Measurements from ENCODE around the gene BACE2.

BACE2 gene

GRCh38 chr21:41136286-41136685 lies 31.7 kb upstream of the BACE2 start:
- H3K27me3 ChIP-seq (ENCODE audit: control insufficient read depth, insufficient read depth, low read length, poor library complexity, severe bottlenecking) = no peaks in the 10 kb centered on the region
- WGBS, 2 experiments = 90 to 94% methylated on average over 6 of the region's 6 CpGs
- no peaks in the 10 kb centered on the region for H3K9me3 ChIP-seq (ENCODE audit: control insufficient read depth, low read length)
- no peak overlapping the region for H3K27ac ChIP-seq (ENCODE audit: insufficient read depth, low read depth, low read length, poor library complexity, severe bottlenecking)
- peaks cover 3% of the 10 kb centered on the region for H3K4me1 ChIP-seq (ENCODE audit: control insufficient read depth, insufficient read depth, low read length)
- H3K4me3 ChIP-seq (ENCODE audit: insufficient read depth, low read depth, low read length) = no peak overlapping the region
- H3K36me3 ChIP-seq (ENCODE audit: control insufficient read depth, insufficient read depth, low read length) = no peaks in the 10 kb centered on the region

GRCh38 chr21:41137401-41137800 lies 30.6 kb upstream of the BACE2 start:
- Histone ChIP-seq H3K9me3 (ENCODE audit: control insufficient read depth, low read length) (no peaks in the 10 kb centered on the region), H3K36me3 (ENCODE audit: control insufficient read depth, insufficient read depth, low read length) (no peaks in the 10 kb centered on the region), H3K27me3 (ENCODE audit: control insufficient read depth, insufficient read depth, low read length, poor library complexity, severe bottlenecking) (no peaks in the 10 kb centered on the region), H3K27ac (ENCODE audit: insufficient read depth, low read depth, low read length, poor library complexity, severe bottlenecking) (no peak overlapping the region), H3K4me1 (ENCODE audit: control insufficient read depth, insufficient read depth, low read length) (peaks cover 4% of the 10 kb centered on the region), H3K4me3 (ENCODE audit: insufficient read depth, low read depth, low read length) (no peak overlapping the region)
- WGBS, 2 experiments = 88 to 97% methylated on average over 8 of the region's 8 CpGs

GRCh38 chr21:41137889-41138288 lies 30.1 kb upstream of the BACE2 start:
- H3K9me3 ChIP-seq (ENCODE audit: control insufficient read depth, low read length) = no peaks in the 10 kb centered on the region
- H3K4me1 ChIP-seq (ENCODE audit: control insufficient read depth, insufficient read depth, low read length) = peaks cover 4% of the 10 kb centered on the region
- no peaks in the 10 kb centered on the region for H3K36me3 ChIP-seq (ENCODE audit: control insufficient read depth, insufficient read depth, low read length)
- H3K4me3 ChIP-seq (ENCODE audit: insufficient read depth, low read depth, low read length) = no peak overlapping the region
- H3K27me3 ChIP-seq (ENCODE audit: control insufficient read depth, insufficient read depth, low read length, poor library complexity, severe bottlenecking) = no peaks in the 10 kb centered on the region
- 90 to 93% methylated on average over 6 of the region's 6 CpGs for WGBS, 2 experiments
- no peak overlapping the region for H3K27ac ChIP-seq (ENCODE audit: insufficient read depth, low read depth, low read length, poor library complexity, severe bottlenecking)

DNA sequence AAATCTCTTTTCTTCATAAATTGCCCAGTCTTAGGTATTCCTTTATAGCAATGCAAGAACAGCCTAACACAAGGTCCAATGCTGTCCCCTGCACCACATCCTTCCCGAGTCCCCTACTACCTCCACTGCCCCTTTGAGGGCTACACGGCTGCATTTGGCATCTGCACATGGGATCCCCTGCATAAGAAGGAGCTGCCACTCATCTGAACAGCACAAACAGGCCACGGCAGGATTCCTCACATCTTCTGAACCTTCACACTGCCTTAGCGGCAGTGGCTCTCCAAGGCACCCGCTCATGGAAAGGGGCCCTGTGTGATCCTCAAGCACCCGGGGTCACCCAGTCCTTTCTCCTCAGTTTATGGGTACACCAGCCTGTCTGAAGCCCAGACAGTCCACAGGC lies 29.2 kb upstream of the BACE2 start:
- H3K9me3 ChIP-seq (ENCODE audit: control insufficient read depth, low read length) = no peaks in the 10 kb centered on the region
- H3K4me1 ChIP-seq (ENCODE audit: control insufficient read depth, insufficient read depth, low read length) = peaks cover 4% of the 10 kb centered on the region
- no peak overlapping the region for H3K27ac ChIP-seq (ENCODE audit: insufficient read depth, low read depth, low read length, poor library complexity, severe bottlenecking)
- H3K4me3 ChIP-seq (ENCODE audit: insufficient read depth, low read depth, low read length) = no peak overlapping the region
- H3K36me3 ChIP-seq (ENCODE audit: control insufficient read depth, insufficient read depth, low read length) = no peaks in the 10 kb centered on the region
- 92 to 95% methylated on average over 6 of the region's 6 CpGs for WGBS, 2 experiments
- no peaks in the 10 kb centered on the region for H3K27me3 ChIP-seq (ENCODE audit: control insufficient read depth, insufficient read depth, low read length, poor library complexity, severe bottlenecking)

DNA sequence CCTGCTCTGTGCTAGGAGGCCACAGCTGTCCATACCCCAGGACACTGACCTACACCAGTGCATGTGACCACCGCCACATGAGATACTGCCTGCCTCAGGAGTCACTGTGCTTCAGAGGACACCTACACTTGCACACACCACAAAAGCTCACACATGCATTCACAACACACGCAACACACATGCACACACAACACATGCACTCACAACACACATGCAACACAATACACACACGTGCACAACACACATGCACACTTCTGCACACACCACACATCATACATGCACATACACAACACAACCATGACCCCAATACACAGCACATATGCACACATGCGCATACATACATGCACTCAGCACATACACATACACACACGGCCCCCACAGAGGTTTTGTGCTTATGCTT lies 28.7 kb upstream of the BACE2 start:
- peaks cover 4% of the 10 kb centered on the region for H3K4me1 ChIP-seq (ENCODE audit: control insufficient read depth, insufficient read depth, low read length)
- no peaks in the 10 kb centered on the region for H3K27me3 ChIP-seq (ENCODE audit: control insufficient read depth, insufficient read depth, low read length, poor library complexity, severe bottlenecking)
- no peak overlapping the region for H3K4me3 ChIP-seq (ENCODE audit: insufficient read depth, low read depth, low read length)
- no peaks in the 10 kb centered on the region for H3K36me3 ChIP-seq (ENCODE audit: control insufficient read depth, insufficient read depth, low read length)
- 86 to 89% methylated on average over 5 of the region's 5 CpGs for WGBS, 2 experiments
- H3K27ac ChIP-seq (ENCODE audit: insufficient read depth, low read depth, low read length, poor library complexity, severe bottlenecking) = no peak overlapping the region
- no peaks in the 10 kb centered on the region for H3K9me3 ChIP-seq (ENCODE audit: control insufficient read depth, low read length)

DNA sequence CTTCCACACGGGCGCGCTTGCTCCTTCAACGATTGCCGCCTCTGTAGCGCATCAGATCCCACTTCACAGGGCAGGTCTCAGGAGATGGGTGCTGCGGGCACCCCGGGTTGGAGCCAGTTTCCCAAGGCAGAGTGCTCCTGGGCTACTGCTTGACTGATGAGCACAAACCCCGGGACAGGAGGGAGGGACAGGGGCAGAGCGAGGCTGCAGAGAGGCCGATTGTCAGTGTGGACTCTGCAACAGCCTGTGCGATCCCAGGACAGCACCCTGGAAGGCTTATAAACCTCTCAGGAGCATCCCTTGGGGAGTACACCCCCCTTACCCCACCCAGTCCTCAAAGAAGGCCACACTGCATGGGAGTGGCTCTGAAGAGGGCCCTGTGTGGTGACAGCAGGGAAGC lies 28.0 kb upstream of the BACE2 start:
- H3K9me3 ChIP-seq (ENCODE audit: control insufficient read depth, low read length) = no peaks in the 10 kb centered on the region
- peaks cover 4% of the 10 kb centered on the region for H3K4me1 ChIP-seq (ENCODE audit: control insufficient read depth, insufficient read depth, low read length)
- no peak overlapping the region for H3K27ac ChIP-seq (ENCODE audit: insufficient read depth, low read depth, low read length, poor library complexity, severe bottlenecking)
- no peaks in the 10 kb centered on the region for H3K27me3 ChIP-seq (ENCODE audit: control insufficient read depth, insufficient read depth, low read length, poor library complexity, severe bottlenecking)
- no peak overlapping the region for H3K4me3 ChIP-seq (ENCODE audit: insufficient read depth, low read depth, low read length)
- WGBS, 2 experiments = 92 to 94% methylated on average over 12 of the region's 12 CpGs
- no peaks in the 10 kb centered on the region for H3K36me3 ChIP-seq (ENCODE audit: control insufficient read depth, insufficient read depth, low read length)

DNA sequence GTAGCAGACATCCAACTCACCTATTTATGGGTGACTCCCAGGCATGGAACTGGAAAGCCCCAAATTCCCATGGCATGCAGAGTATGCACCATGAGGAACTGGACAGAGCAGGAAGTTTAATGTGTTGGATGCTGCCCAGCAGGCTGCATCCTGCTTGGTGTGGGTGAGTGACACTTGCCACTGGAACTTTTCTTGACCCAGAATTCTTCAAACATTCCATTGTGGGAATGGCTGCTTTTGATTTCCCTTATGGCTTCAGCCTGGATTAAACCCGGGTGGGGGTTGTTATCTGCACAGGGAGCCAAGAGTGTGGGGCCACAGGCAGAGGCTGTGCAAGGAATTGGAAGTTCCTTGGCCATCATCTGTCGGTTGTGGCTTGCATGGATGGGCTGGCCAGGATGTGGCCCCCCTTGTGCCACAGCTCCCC lies 26.9 kb upstream of the BACE2 start:
- no peak overlapping the region for H3K4me3 ChIP-seq (ENCODE audit: insufficient read depth, low read depth, low read length)

DNA sequence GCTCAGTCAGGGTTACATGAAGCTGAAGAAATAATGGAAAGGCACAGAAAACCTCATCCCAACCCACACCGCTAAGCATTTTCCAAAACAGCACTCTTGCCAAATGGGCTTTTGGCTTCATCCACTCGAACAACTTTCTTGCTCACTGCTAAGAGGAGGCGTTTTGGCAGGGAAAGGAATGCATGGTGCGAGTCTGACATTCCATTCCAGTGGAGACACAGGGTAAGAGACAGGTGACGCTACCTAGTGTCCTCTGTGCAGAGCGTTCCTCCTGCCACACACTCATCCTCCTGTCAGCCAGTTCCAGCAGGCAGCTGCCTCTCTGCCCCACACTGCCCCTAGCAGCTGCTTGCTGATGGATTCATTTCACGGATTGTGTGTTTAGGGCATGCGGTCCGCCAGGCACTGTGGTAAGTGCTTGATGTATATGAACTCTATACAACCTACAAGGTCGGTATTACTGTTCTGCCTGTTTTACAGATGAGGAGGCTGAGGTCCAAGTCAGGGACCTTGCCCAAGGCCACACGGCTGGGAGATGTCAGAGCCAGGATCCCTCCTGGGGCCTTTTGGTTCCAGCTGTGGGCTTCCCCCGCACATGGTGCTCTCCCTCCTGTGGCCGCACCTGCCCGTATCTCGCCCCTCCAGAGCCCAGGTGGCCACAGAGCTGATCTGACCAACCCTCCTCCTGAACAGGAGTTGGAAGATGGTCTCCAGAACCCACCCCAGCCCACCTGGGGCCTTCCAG lies 25.7 kb upstream of the BACE2 start:
- Histone ChIP-seq H3K4me3 (ENCODE audit: insufficient read depth, low read depth, low read length) (no peak overlapping the region), H3K27ac (ENCODE audit: insufficient read depth, low read depth, low read length, poor library complexity, severe bottlenecking) (no peak overlapping the region), H3K4me1 (ENCODE audit: control insufficient read depth, insufficient read depth, low read length) (peaks cover 4% of the 10 kb centered on the region), H3K36me3 (ENCODE audit: control insufficient read depth, insufficient read depth, low read length) (no peaks in the 10 kb centered on the region), H3K9me3 (ENCODE audit: control insufficient read depth, low read length) (no peaks in the 10 kb centered on the region), H3K27me3 (ENCODE audit: control insufficient read depth, insufficient read depth, low read length, poor library complexity, severe bottlenecking) (no peaks in the 10 kb centered on the region)
- WGBS, 2 experiments = 84 to 86% methylated on average over 15 of the region's 15 CpGs

More for the DNA sequence above, 26.9 kb upstream of the BACE2 start:
- Histone ChIP-seq H3K36me3 (ENCODE audit: control insufficient read depth, insufficient read depth, low read length) (no peaks in the 10 kb centered on the region), H3K27me3 (ENCODE audit: control insufficient read depth, insufficient read depth, low read length, poor library complexity, severe bottlenecking) (no peaks in the 10 kb centered on the region), H3K4me1 (ENCODE audit: control insufficient read depth, insufficient read depth, low read length) (peaks cover 4% of the 10 kb centered on the region), H3K27ac (ENCODE audit: insufficient read depth, low read depth, low read length, poor library complexity, severe bottlenecking) (no peak overlapping the region), H3K9me3 (ENCODE audit: control insufficient read depth, low read length) (no peaks in the 10 kb centered on the region)
- WGBS, 2 experiments = 86 to 87% methylated on average over 2 of the region's 2 CpGs

- Histone ChIP-seq H3K27ac (ENCODE audit: insufficient read depth, low read depth, low read length, poor library complexity, severe bottlenecking) (no peak overlapping the region), H3K36me3 (ENCODE audit: control insufficient read depth, insufficient read depth, low read length) (no peaks in the 10 kb centered on the region), H3K27me3 (ENCODE audit: control insufficient read depth, insufficient read depth, low read length, poor library complexity, severe bottlenecking) (no peaks in the 10 kb centered on the region), H3K9me3 (ENCODE audit: control insufficient read depth, low read length) (no peaks in the 10 kb centered on the region), H3K4me3 (ENCODE audit: insufficient read depth, low read depth, low read length) (no peak overlapping the region), H3K4me1 (ENCODE audit: control insufficient read depth, insufficient read depth, low read length) (peaks cover 4% of the 10 kb centered on the region)
- 90 to 91% methylated on average over 10 of the region's 10 CpGs for WGBS, 2 experiments
Measured at GRCh38 chr21:41143596-41144325, 24.2 kb upstream of the BACE2 start.

- H3K27me3 ChIP-seq (ENCODE audit: control insufficient read depth, insufficient read depth, low read length, poor library complexity, severe bottlenecking) = no peaks in the 10 kb centered on the region
- H3K27ac ChIP-seq (ENCODE audit: insufficient read depth, low read depth, low read length, poor library complexity, severe bottlenecking) = no peak overlapping the region
- H3K36me3 ChIP-seq (ENCODE audit: control insufficient read depth, insufficient read depth, low read length) = no peaks in the 10 kb centered on the region
- H3K4me3 ChIP-seq (ENCODE audit: insufficient read depth, low read depth, low read length) = no peak overlapping the region
- H3K4me1 ChIP-seq (ENCODE audit: control insufficient read depth, insufficient read depth, low read length) = no peaks in the 10 kb centered on the region
- 76 to 77% methylated on average over 13 of the region's 13 CpGs for WGBS, 2 experiments
- no peaks in the 10 kb centered on the region for H3K9me3 ChIP-seq (ENCODE audit: control insufficient read depth, low read length)
Measured at GRCh38 chr21:41147096-41147978, 20.6 kb upstream of the BACE2 start.
